Stromal cell of bone marrow (primary cell): Measurements from ENCODE around the gene HLA-F.

Experiments used
- DNase-seq: peaks from one replicate; pipeline ENCODE4 v3.0.0-alpha.2; 2012; ENCODE audit warnings: low read depth

Gene HLA-F

GRCh38 chr6:29724937-29725869, 2.0 kb downstream of the HLA-F start:
- no peak for DNase-seq

GRCh38 chr6:29726001-29726400, 2.8 kb downstream of the HLA-F start:
- no peak for DNase-seq

GRCh38 chr6:29726571-29727194, 3.4 kb downstream of the HLA-F start:
- no peak for DNase-seq

GRCh38 chr6:29727637-29728036, 4.4 kb downstream of the HLA-F start:
- DNase-seq: no peak

GRCh38 chr6:29728173-29728874, 5.1 kb downstream of the HLA-F start:
- no peak for DNase-seq

GRCh38 chr6:29728875-29729270, 5.6 kb downstream of the HLA-F start:
- no peak for DNase-seq

- no peak for DNase-seq
These were observed 6.6 kb downstream of the HLA-F start for GRCh38 chr6:29729774-29730328.

- DNase-seq: no peak
These were observed 7.4 kb downstream of the HLA-F start for GRCh38 chr6:29730575-29731126.

GRCh38 chr6:29731281-29731680, 8.0 kb downstream of the HLA-F start:
- DNase-seq: no peak

GRCh38 chr6:29733057-29733456, 9.8 kb downstream of the HLA-F start:
- DNase-seq: no peak

GRCh38 chr6:29734046-29735018, 11.1 kb downstream of the HLA-F start:
- DNase-seq: no peak

- DNase-seq: no peak
These were observed 13.3 kb downstream of the HLA-F start for GRCh38 chr6:29736563-29736962.

GRCh38 chr6:29737707-29738630, 14.7 kb downstream of the HLA-F start:
- DNase-seq: peak; percentile 41

GRCh38 chr6:29739136-29739881, 16.1 kb downstream of the HLA-F start:
- no peak for DNase-seq

- DNase-seq: no peak
These were observed 16.6 kb downstream of the HLA-F start for GRCh38 chr6:29739882-29740261.

GRCh38 chr6:29741592-29741991, 18.4 kb downstream of the HLA-F start:
- no peak for DNase-seq

GRCh38 chr6:29742127-29742526, 18.9 kb downstream of the HLA-F start:
- no peak for DNase-seq

GRCh38 chr6:29743025-29743424, 19.8 kb downstream of the HLA-F start:
- DNase-seq: no peak

GRCh38 chr6:29743568-29743967, 20.3 kb downstream of the HLA-F start:
- no peak for DNase-seq
